HCT116 (cell line): ENCODE data around the gene LIMK2.

Experiments
- FOSL1 ChIP-seq: IDR thresholded peaks from 2 replicates; pipeline ENCODE4 v1.6.1; 2012; ENCODE audit warnings: low read depth
- JUND ChIP-seq: IDR thresholded peaks from 2 replicates; pipeline ENCODE4 v1.6.1; 2012
- POLR2A ChIP-seq: IDR thresholded peaks from 2 replicates; pipeline ENCODE4 v1.7.0; 2011; ENCODE audit warnings: borderline replicate concordance; ENCODE audit not compliant: insufficient read depth, insufficient read length; ENCODE audit errors: extremely low read depth
- YY1 ChIP-seq: IDR thresholded peaks from 2 replicates; pipeline ENCODE4 v1.6.1; 2011; ENCODE audit warnings: low read length, low read depth, moderate library complexity, mild to moderate bottlenecking; ENCODE audit not compliant: insufficient replicate concordance; ENCODE audit errors: extremely low read depth
- TF ChIP-seq, protein P1 (sequence below), 3 experiments: fragments of 200-600 bp in 1 of 3; sonication (generic) in 1 of 3; IDR thresholded peaks in 2 of 3; conservative IDR thresholded peaks in 1 of 3; 2 replicates each; pipeline ENCODE4 v1.5.1; 2012 to 2017; ENCODE audit warnings: low read depth in 2 of 3, low read length in 2 of 3, antibody characterized with exemption in 1 of 3, borderline replicate concordance in 1 of 3, control low read depth in 1 of 3, mild to moderate bottlenecking in 1 of 3, mixed read lengths in 1 of 3, mixed run types in 1 of 3, moderate library complexity in 1 of 3; ENCODE audit not compliant: insufficient read depth in 1 of 3
- TF ChIP-seq, protein P2 (sequence below): IDR thresholded peaks from 2 replicates; pipeline ENCODE4 v1.6.1; 2012; ENCODE audit warnings: low read depth

DNA sequence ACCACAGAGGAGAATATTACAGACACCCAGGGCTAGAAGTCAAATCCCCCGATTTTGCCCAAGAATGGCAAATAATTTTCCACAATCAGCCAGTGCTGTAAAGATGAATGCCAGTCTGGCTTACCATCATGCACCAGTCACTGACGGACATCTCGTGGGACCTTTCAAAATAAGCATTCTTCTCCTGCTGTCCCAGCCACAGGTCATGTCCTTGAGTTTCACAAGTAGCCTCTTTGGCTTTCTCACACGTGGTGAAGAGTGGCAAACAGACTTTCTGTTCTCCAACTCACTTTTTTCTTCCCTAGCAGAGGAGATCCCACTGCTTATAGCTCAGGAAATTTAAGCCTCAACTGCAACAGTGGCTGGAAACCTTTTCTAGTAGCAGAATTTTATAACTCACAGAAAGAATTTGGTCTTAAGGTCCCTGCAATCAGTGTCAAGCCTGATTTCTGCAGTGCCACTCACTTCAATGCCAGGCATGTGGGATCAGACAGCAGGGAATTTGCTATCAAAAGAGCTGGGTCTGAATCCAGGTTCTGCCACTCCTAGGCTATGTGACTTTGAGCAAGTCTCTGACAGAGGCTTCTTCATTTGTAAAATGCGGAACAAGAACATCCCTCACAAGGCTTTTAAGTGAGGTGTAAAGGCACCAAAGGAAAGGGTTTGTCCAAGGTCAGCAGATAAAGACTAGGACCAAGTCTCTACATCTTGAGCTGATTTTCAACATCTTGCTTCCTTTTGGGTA is 76.6 kb downstream of the LIMK2 start:
- TF ChIP-seq, protein P1, sequence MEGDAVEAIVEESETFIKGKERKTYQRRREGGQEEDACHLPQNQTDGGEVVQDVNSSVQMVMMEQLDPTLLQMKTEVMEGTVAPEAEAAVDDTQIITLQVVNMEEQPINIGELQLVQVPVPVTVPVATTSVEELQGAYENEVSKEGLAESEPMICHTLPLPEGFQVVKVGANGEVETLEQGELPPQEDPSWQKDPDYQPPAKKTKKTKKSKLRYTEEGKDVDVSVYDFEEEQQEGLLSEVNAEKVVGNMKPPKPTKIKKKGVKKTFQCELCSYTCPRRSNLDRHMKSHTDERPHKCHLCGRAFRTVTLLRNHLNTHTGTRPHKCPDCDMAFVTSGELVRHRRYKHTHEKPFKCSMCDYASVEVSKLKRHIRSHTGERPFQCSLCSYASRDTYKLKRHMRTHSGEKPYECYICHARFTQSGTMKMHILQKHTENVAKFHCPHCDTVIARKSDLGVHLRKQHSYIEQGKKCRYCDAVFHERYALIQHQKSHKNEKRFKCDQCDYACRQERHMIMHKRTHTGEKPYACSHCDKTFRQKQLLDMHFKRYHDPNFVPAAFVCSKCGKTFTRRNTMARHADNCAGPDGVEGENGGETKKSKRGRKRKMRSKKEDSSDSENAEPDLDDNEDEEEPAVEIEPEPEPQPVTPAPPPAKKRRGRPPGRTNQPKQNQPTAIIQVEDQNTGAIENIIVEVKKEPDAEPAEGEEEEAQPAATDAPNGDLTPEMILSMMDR (IDR thresholded peaks at IDR 0.05 in 2 of 3, conservative IDR thresholded peaks at IDR 0.05 in 1 of 3; ENCODE audit: borderline replicate concordance in 1 of 3, insufficient read depth in 1 of 3, low read depth in 2 of 3, low read length in 2 of 3): no peak
- TF ChIP-seq FOSL1 (no peak), JUND (no peak), POLR2A (no peak), YY1 (no peak)
- TF ChIP-seq, protein P2, sequence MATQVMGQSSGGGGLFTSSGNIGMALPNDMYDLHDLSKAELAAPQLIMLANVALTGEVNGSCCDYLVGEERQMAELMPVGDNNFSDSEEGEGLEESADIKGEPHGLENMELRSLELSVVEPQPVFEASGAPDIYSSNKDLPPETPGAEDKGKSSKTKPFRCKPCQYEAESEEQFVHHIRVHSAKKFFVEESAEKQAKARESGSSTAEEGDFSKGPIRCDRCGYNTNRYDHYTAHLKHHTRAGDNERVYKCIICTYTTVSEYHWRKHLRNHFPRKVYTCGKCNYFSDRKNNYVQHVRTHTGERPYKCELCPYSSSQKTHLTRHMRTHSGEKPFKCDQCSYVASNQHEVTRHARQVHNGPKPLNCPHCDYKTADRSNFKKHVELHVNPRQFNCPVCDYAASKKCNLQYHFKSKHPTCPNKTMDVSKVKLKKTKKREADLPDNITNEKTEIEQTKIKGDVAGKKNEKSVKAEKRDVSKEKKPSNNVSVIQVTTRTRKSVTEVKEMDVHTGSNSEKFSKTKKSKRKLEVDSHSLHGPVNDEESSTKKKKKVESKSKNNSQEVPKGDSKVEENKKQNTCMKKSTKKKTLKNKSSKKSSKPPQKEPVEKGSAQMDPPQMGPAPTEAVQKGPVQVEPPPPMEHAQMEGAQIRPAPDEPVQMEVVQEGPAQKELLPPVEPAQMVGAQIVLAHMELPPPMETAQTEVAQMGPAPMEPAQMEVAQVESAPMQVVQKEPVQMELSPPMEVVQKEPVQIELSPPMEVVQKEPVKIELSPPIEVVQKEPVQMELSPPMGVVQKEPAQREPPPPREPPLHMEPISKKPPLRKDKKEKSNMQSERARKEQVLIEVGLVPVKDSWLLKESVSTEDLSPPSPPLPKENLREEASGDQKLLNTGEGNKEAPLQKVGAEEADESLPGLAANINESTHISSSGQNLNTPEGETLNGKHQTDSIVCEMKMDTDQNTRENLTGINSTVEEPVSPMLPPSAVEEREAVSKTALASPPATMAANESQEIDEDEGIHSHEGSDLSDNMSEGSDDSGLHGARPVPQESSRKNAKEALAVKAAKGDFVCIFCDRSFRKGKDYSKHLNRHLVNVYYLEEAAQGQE: no peak
